Activated naive CD8-positive, alpha-beta T cell treated with anti-CD3 and anti-CD28 coated beads for 36 hours (primary cell): ENCODE measurements around the gene STAB2. TPM values are rescaled to one million over a fixed set of nuclear protein-coding genes. Genes with fewer than 3 reads are reported as not detected.
"Not testable (repeated sequence)": the region's sequence is repeated elsewhere in the genome, so short reads cannot be mapped to it uniquely, and the experiment has no call there.

Experiments used
- DNase-seq: peaks from one replicate; pipeline ENCODE4 v3.0.0; 2021
- H3K27ac Mint-ChIP-seq: one replicate; pipeline ENCODE4 v1.8.0; 2022; ENCODE audit warnings: mild to moderate bottlenecking, moderate library complexity, mixed read lengths
- H3K27me3 Mint-ChIP-seq: one replicate; pipeline ENCODE4 v1.8.0; 2022; ENCODE audit warnings: mild to moderate bottlenecking, mixed read lengths
- H3K36me3 Mint-ChIP-seq: one replicate; pipeline ENCODE4 v1.8.0; 2021; ENCODE audit warnings: mild to moderate bottlenecking, mixed read lengths
- H3K4me1 Mint-ChIP-seq: one replicate; pipeline ENCODE4 v1.8.0; 2021; ENCODE audit warnings: mixed read lengths
- H3K4me3 Mint-ChIP-seq: one replicate; pipeline ENCODE4 v1.8.0; 2022; ENCODE audit warnings: mild to moderate bottlenecking, moderate library complexity, mixed read lengths
- H3K9me3 Mint-ChIP-seq: one replicate; pipeline ENCODE4 v1.8.0; 2022; ENCODE audit warnings: mixed read lengths
- total RNA-seq, 2 experiments: library from RNA; stranded (reverse); gene quantifications; one replicate each; pipeline ENCODE4 v1.2.3, GENCODE V29; 2021

STAB2 gene
- total RNA-seq, 2 experiments from 2014 or later: not detected

DNA sequence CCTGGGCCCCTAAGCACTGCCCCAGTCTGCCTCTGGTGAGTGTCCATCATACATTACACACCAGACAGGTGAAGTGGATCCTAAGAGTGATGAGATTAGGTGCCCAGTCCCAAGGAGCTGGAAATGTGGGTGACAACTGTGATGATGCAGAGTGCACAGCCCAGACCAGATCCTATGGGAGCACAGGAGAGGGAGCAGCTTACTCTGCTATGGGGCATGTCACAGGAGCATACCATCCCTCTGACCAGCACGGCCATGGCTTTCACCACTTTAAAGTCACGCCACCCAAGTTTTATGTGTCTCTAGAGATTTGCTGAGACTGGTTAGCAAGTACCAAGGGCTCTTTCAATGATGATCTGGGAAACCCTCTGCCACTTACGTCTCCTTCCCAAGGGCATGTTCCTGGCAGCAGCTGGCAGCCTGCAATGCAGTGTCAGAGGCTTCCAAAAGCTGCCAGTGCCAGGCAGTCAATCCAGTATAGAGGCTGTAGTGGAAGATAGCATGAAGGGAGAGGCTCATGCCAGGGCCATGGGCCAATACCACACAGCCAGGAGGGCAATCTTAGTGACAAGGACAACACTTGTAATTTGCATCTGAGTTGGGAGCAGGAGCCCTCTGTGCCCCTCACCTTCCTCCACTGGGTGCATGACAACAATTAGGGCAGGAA lies 40.2 kb downstream of the STAB2 start:
- no peak overlapping the region for H3K27ac Mint-ChIP-seq
- DNase-seq: no peak
- H3K27me3 Mint-ChIP-seq: peaks cover 4% of the 10 kb centered on the region
- H3K4me1 Mint-ChIP-seq: no peaks in the 10 kb centered on the region
- peaks cover 12% of the 10 kb centered on the region for H3K9me3 Mint-ChIP-seq
- no peak overlapping the region for H3K4me3 Mint-ChIP-seq
- H3K36me3 Mint-ChIP-seq: no peaks in the 10 kb centered on the region

DNA sequence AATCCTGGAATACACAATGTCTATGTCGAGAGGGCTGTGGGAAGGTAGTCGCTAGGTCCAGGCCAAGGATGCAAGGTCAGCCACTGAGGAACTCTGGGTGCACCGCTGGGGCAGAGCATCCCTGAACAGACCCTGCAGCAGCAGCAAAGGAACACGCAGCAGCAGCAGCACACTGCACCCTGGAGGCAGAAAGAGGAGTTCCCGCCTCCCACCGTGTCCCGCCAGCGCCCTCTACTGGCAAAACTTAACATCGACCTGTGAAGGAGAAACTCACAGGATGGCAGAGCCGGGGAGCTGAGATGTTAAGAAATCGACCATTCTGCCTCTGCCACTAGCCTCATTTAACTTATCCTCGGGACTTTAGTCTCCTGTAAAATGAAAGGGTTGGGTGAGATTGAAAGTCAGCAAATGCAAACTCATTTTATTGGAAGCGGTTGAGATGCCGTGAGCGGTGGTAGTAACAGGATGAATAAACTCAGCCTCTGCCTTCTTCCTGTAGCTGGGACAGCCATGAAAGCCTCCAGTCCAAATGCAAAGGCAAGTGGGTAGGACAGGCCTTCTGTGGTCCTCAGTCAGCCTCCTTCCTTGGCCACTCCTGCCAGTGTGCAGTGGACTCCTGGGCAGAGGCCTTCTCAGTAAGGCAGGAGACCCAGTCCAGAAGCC lies 45.6 kb downstream of the STAB2 start:
- peak; percentile 49 for DNase-seq
- Mint-ChIP-seq H3K9me3 (peaks cover 16% of the 10 kb centered on the region), H3K36me3 (no peaks in the 10 kb centered on the region), H3K27ac (no peak overlapping the region), H3K27me3 (peaks cover 4% of the 10 kb centered on the region), H3K4me3 (no peak overlapping the region), H3K4me1 (no peaks in the 10 kb centered on the region)

DNA sequence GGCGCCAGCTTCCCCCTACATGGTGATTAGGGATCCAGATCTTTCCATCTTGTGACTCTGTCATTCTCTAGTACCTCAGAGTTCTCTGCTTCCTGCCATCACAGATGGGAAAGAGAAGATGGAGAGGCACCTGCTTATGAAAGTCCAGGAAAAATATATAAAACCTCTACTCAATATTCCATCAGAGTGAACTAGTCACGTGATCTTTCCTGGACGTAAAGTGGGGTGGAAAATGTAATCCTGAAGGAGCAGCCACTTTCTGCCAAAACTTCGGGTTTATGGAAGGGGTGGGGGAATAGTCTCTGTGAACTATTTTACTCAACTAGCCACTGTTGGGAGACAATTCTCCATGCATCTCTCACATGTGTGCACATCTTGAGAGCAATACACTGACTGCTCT lies 47.7 kb downstream of the STAB2 start:
- Mint-ChIP-seq H3K27me3 (peaks cover 11% of the 10 kb centered on the region), H3K4me3 (no peak overlapping the region), H3K9me3 (peaks cover 16% of the 10 kb centered on the region), H3K4me1 (no peaks in the 10 kb centered on the region), H3K36me3 (no peaks in the 10 kb centered on the region), H3K27ac (no peak overlapping the region)
- no peak for DNase-seq

DNA sequence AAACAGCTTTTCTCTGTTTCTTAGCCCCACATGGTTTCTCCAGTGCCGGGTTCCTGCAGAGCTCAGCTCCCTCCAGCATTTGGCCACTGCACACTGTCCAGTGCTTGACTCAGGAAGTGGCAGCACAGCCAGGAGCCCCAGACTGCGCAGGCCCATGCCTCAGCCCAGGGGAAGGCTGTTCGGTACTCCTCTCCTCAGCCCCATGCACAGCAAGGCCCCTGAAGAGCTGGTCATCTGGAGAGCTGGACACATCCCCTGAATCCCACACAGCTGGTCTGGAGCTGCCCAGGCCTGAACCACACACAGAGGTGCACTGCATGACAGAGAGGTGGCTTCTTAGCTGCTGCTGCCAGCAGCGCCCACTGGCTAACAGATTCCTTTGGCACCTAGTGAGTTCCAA lies 48.3 kb downstream of the STAB2 start:
- no peak for DNase-seq
- peaks cover 14% of the 10 kb centered on the region for H3K9me3 Mint-ChIP-seq
- H3K4me3 Mint-ChIP-seq: no peak overlapping the region
- no peaks in the 10 kb centered on the region for H3K4me1 Mint-ChIP-seq
- H3K36me3 Mint-ChIP-seq: no peaks in the 10 kb centered on the region
- peaks cover 11% of the 10 kb centered on the region for H3K27me3 Mint-ChIP-seq
- H3K27ac Mint-ChIP-seq: no peak overlapping the region

DNA sequence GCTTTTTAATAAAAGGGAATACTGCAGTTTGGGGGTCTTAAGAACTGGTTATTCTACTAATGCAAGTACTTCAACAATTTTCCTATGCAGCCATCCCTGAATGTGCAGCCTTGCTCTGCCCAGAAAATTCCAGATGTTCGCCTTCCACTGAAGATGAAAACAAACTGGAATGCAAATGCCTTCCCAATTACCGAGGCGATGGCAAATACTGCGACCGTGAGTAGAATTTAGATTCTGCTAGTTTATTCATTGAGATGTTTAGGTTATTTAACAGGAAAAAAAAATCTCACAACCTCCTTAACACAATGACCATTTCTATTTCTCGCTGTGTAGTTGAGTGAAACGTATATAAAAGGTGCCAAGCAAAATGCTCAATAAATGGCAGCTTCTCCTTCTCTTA lies 49.9 kb downstream of the STAB2 start:
- peaks cover 7% of the 10 kb centered on the region for H3K27me3 Mint-ChIP-seq
- peaks cover 6% of the 10 kb centered on the region for H3K9me3 Mint-ChIP-seq
- H3K36me3 Mint-ChIP-seq: no peaks in the 10 kb centered on the region
- H3K4me3 Mint-ChIP-seq: no peak overlapping the region
- no peaks in the 10 kb centered on the region for H3K4me1 Mint-ChIP-seq
- no peak for DNase-seq
- no peak overlapping the region for H3K27ac Mint-ChIP-seq

DNA sequence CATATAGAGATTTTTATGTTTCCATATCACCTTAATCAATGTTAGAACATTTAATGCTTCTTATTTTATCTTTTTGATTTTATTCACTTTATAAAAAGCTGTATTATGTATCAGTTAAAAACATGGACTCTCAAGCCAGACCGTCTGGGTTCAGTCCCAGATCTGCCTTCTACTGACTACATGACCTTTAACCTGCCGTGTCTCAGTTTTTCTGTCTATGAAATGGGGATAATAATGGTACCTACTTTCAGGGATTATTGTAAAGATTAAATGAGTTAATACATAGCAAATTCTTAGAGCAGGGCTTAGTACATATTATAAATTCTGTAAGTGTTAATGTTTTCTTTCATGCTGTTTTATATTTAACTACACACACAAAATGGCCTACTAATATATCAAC lies 50.4 kb downstream of the STAB2 start:
- H3K27ac Mint-ChIP-seq: no peak overlapping the region
- H3K9me3 Mint-ChIP-seq: peaks cover 3% of the 10 kb centered on the region
- peaks cover 7% of the 10 kb centered on the region for H3K27me3 Mint-ChIP-seq
- H3K4me3 Mint-ChIP-seq: no peak overlapping the region
- no peaks in the 10 kb centered on the region for H3K4me1 Mint-ChIP-seq
- DNase-seq: no peak
- no peaks in the 10 kb centered on the region for H3K36me3 Mint-ChIP-seq

DNA sequence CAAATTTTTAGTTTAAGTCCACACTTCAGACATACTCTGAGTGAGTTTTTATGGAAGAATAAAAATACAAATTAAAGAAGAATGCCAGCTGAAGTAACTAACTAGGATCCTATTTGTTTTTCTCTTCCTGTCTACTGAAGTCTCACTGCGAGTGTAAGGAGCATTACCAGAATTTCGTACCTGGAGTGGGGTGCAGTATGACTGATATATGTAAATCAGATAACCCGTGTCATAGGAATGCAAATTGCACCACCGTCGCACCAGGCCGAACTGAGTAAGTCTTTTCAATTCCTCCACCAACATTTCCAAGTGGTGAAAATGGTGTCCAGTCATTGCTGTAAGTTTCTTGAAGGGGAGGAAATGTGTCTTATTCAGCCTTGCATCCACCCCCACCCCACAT lies 52.9 kb downstream of the STAB2 start:
- Mint-ChIP-seq H3K27me3 (peaks cover 7% of the 10 kb centered on the region), H3K36me3 (no peaks in the 10 kb centered on the region), H3K4me1 (no peaks in the 10 kb centered on the region), H3K4me3 (no peak overlapping the region), H3K27ac (no peak overlapping the region), H3K9me3 (peaks cover 3% of the 10 kb centered on the region)
- no peak for DNase-seq

DNA sequence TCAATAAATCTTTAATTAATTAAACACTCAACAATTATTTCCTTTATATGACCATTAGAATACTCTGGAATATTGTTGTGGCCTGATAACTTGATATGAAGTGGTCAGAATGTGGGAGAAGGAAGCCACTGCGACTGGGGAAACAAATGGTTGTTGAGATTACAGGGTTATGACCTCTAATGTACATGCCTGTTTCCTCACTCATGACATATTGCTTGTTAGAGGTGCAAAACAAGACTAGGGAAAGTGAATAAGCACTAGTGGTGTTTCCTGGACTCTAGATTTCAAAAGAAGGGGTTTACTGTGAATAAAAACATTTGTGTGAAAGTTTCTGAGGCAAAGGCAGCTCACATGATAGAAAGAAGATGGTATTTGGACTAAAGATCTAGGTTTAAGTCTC lies 53.3 kb downstream of the STAB2 start:
- H3K27ac Mint-ChIP-seq: no peak overlapping the region
- H3K4me1 Mint-ChIP-seq: no peaks in the 10 kb centered on the region
- no peaks in the 10 kb centered on the region for H3K36me3 Mint-ChIP-seq
- peaks cover 7% of the 10 kb centered on the region for H3K27me3 Mint-ChIP-seq
- no peak overlapping the region for H3K4me3 Mint-ChIP-seq
- DNase-seq: no peak
- peaks cover 3% of the 10 kb centered on the region for H3K9me3 Mint-ChIP-seq

DNA sequence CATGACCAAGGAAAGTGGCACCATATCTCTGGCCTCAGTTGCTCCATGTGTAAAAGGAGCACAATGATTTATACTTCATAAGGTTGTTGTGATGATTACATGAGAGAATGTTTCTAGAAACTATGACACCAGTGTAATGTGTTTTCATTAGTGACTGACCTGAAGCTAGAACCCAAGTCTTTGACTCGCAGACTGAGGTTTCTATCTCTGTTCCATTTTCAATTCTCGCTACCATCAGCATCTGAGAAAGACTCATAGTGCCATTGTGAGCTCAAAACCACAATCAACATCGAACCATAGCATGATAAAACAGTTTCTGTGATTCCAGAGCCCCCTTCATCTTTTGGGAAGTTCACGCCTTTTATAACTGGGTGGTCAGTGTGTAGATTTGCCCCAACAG lies 53.8 kb downstream of the STAB2 start:
- H3K36me3 Mint-ChIP-seq: no peaks in the 10 kb centered on the region
- no peaks in the 10 kb centered on the region for H3K4me1 Mint-ChIP-seq
- H3K27me3 Mint-ChIP-seq: peaks cover 7% of the 10 kb centered on the region
- no peak overlapping the region for H3K27ac Mint-ChIP-seq
- peaks cover 3% of the 10 kb centered on the region for H3K9me3 Mint-ChIP-seq
- no peak overlapping the region for H3K4me3 Mint-ChIP-seq
- no peak for DNase-seq

DNA sequence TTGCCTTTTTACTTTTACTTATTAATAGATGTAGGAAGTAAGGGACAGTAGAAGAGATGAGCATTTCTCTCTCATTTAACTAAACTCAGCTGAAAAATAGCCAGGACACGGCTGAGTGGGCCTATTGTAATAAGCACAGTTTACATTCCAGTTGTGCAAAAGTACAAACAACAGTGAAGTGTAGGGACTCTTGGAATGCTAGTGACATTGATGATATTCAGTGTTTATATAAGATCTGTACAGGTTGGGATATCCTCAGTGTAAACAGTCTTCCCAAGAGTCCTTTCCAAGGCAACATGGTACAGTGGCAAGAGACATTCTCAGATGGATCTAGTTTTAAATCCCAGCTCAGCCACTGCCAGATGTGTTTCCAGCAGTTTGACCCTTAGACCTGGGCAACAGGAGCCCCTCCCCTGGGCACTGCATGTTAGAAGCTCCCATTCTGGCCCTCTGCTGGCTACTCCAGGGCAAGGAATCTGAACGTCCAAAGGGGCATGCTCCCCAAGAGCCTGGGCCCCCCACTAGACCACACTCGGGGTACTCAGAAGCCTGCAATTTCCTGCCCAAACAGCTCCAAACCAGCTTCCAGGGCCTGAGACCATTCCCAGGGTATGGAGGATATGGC lies 55.3 kb downstream of the STAB2 start:
- Mint-ChIP-seq H3K9me3 (peaks cover 3% of the 10 kb centered on the region), H3K4me3 (no peak overlapping the region), H3K27me3 (peaks cover 10% of the 10 kb centered on the region), H3K4me1 (no peaks in the 10 kb centered on the region), H3K27ac (no peak overlapping the region), H3K36me3 (no peaks in the 10 kb centered on the region)
- no peak for DNase-seq

DNA sequence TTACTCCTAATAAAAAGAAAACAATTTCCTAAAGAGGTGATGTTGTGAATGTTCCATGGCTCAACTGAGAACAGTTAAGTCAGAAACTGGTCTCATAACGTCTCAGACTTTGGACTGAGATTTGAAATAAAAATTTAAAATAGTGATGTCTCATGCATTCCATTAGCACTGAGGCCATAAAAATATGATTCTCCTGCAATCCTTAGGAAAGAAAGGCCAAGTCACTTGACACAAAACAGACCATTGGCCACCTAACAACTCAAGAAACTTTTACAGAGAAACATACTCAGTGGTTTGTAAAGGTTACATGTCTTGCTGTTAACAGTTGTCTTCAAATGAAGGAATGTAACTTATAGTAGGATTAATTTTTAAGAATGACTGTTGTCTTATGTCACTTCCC lies 58.1 kb downstream of the STAB2 start:
- Mint-ChIP-seq H3K36me3 (no peaks in the 10 kb centered on the region), H3K9me3 (peaks cover 3% of the 10 kb centered on the region), H3K4me3 (no peak overlapping the region), H3K27ac (no peak overlapping the region), H3K4me1 (no peaks in the 10 kb centered on the region), H3K27me3 (peaks cover 3% of the 10 kb centered on the region)
- no peak for DNase-seq

DNA sequence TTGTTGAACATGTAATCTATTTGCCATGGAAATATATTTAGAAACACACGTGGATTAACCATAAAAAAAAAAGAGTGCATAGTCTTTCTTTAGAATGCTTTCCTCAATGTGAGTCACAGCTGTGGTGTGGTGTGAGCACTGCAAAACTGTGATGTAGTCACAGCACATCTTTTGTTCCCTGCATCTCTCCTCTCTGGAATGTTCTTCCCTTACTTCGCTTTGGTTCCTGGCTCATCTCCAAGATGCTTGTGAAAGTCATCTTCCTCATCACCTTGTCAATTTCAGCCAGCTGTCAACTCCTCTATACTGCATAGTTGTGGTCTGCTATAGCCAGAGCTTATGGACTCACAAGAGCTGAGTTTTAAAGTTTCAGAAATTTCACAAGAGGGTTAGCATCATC lies 60.2 kb downstream of the STAB2 start:
- no peaks in the 10 kb centered on the region for H3K36me3 Mint-ChIP-seq
- no peak for DNase-seq

DNA sequence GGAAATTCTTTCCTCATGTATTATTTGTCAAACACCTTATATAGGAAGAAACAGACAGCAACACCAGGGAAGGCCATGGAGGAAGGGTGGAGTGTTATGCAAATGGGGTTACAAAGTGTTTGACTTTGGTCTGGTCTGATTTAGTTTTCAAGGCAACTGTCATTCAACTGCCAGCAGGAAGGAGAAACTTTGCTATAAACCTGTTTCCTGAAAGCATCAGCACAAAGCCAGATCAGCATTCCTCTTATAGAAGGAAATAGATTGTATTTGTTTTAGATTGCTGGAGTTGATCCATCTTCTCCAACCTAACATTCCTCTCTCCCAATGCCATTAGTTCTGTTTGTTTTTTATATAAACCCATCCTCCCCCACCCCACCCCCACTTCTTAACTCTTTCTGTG lies 65.7 kb downstream of the STAB2 start:
- no peak for DNase-seq
- Mint-ChIP-seq H3K9me3 (no peaks in the 10 kb centered on the region), H3K4me1 (peaks cover 6% of the 10 kb centered on the region), H3K4me3 (no peak overlapping the region), H3K36me3 (no peaks in the 10 kb centered on the region), H3K27ac (no peak overlapping the region), H3K27me3 (no peaks in the 10 kb centered on the region)

More for the DNA sequence above, 60.2 kb downstream of the STAB2 start:
- H3K4me1 Mint-ChIP-seq: no peaks in the 10 kb centered on the region
- peaks cover 3% of the 10 kb centered on the region for H3K9me3 Mint-ChIP-seq
- no peak overlapping the region for H3K27ac Mint-ChIP-seq
- H3K4me3 Mint-ChIP-seq: no peak overlapping the region
- peaks cover 3% of the 10 kb centered on the region for H3K27me3 Mint-ChIP-seq

DNA sequence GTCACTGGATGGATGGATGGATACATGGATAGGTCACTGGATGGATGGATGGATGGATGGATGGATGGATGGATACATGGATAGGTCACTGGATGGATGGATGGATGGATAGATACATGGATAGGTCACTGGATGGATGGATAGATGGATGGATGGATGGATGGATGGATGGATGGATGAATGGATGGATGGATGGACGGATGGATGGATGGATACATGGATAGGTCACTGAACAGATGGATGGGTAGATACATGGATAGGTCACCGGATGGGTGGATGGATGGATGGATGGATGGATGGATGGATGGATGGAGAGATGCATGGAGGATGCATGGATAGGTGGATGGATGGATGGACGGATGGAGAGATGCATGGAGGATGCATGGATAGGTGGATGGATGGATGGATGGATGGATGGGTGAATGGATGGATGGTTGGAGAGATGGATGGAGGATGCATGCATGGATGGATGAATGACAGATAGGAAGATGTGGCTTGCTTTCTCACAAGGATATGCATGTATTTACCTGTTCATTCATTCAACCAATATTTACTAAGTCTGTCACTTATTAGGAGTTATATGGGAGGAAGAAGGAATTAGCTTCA lies 66.6 kb downstream of the STAB2 start:
- H3K27me3 Mint-ChIP-seq, H3K4me3 Mint-ChIP-seq, H3K9me3 Mint-ChIP-seq, H3K36me3 Mint-ChIP-seq, DNase-seq, H3K27ac Mint-ChIP-seq: not testable (repeated sequence)
- H3K4me1 Mint-ChIP-seq: peaks cover 12% of the 10 kb centered on the region

DNA sequence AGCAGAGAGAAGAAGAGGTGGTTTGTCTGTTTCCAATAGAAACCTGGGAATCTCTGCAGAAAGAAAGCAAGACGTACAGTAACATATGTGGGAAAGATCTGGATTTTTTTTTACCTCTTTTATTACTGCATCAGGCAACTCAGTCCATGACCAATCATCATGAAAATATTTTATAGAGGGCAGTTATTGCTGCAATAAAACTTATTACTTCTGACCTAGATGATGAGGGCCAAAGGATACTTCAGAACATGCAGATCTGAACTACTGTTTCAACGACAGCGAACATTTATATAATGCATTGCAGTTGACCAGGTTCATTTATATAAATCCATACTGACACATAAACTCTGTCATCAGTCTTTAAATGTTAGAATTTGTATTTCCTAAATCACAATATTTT lies 67.7 kb downstream of the STAB2 start:
- Mint-ChIP-seq H3K27ac (no peak overlapping the region), H3K36me3 (no peaks in the 10 kb centered on the region), H3K9me3 (no peaks in the 10 kb centered on the region), H3K27me3 (no peaks in the 10 kb centered on the region), H3K4me1 (peaks cover 12% of the 10 kb centered on the region), H3K4me3 (no peak overlapping the region)
- DNase-seq: no peak
